Loucy (cell line): ENCODE data around the gene CCDC167.

Source experiments
- H2AFZ ChIP-seq: fragments of 200-600 bp; sonication (generic); 2 replicates; pipeline ENCODE4 v1.6.0; 2016; ENCODE audit warnings: antibody characterized with exemption, mild to moderate bottlenecking, low read length, moderate library complexity
- H3F3A ChIP-seq: fragments of 200-600 bp; 2 replicates; pipeline ENCODE4 v1.6.0; 2016; ENCODE audit warnings: antibody characterized with exemption, low read depth, mild to moderate bottlenecking
- H3K27me3 ChIP-seq: fragments of 200-600 bp; sonication (generic); 2 replicates; pipeline ENCODE4 v1.6.1; 2014; ENCODE audit warnings: low read length, mild to moderate bottlenecking; ENCODE audit not compliant: insufficient read depth, poor library complexity, severe bottlenecking
- H3K36me3 ChIP-seq: fragments of 200-600 bp; sonication (generic); 2 replicates; pipeline ENCODE4 v1.6.1; 2016; ENCODE audit warnings: low read length; ENCODE audit not compliant: insufficient read depth
- H3K4me1 ChIP-seq: fragments of 200-600 bp; sonication (generic); 2 replicates; pipeline ENCODE4 v1.5.1; 2014; ENCODE audit warnings: low read length, mild to moderate bottlenecking; ENCODE audit not compliant: insufficient read depth, poor library complexity, severe bottlenecking
- H3K4me2 ChIP-seq: fragments of 200-600 bp; sonication (generic); 2 replicates; pipeline ENCODE4 v1.6.0; 2014; ENCODE audit warnings: antibody characterized with exemption, low read length, low read depth, mild to moderate bottlenecking; ENCODE audit not compliant: poor library complexity, severe bottlenecking
- H3K4me3 ChIP-seq: fragments of 200-600 bp; sonication (generic); 2 replicates; pipeline ENCODE4 v1.5.1; 2014; ENCODE audit warnings: low read length, mild to moderate bottlenecking, mixed read lengths; ENCODE audit not compliant: poor library complexity, severe bottlenecking
- H3K79me2 ChIP-seq: fragments of 200-600 bp; sonication (generic); 2 replicates; pipeline ENCODE4 v1.6.1; 2014; ENCODE audit warnings: low read length; ENCODE audit not compliant: insufficient read depth
- H3K9ac ChIP-seq: fragments of 200-600 bp; sonication (generic); 2 replicates; pipeline ENCODE4 v1.6.0; 2014; ENCODE audit warnings: mild to moderate bottlenecking, low read depth, low read length, moderate library complexity; ENCODE audit not compliant: poor library complexity, severe bottlenecking
- H3K9me2 ChIP-seq: fragments of 200-600 bp; sonication (generic); replicated peaks from 2 replicates; pipeline ENCODE4 v1.6.1; 2016; ENCODE audit warnings: low read depth, low read length, mixed read lengths
- H3K9me3 ChIP-seq: fragments of 200-600 bp; sonication (generic); 2 replicates; pipeline ENCODE4 v1.6.1; 2014; ENCODE audit warnings: mild to moderate bottlenecking, antibody characterized with exemption, low read length, low read depth; ENCODE audit not compliant: insufficient read depth
- H4K20me1 ChIP-seq: fragments of 200-600 bp; sonication (generic); 2 replicates; pipeline ENCODE4 v1.6.0; 2014; ENCODE audit warnings: antibody characterized with exemption, low read length, mild to moderate bottlenecking; ENCODE audit not compliant: insufficient read depth, poor library complexity, severe bottlenecking
- CTCF ChIP-seq: fragments of 200-600 bp; sonication (generic); conservative IDR thresholded peaks from 2 replicates; pipeline ENCODE4 v1.5.1; 2014; ENCODE audit warnings: mild to moderate bottlenecking, antibody characterized with exemption, low read length
- EZH2phosphoT487 ChIP-seq: fragments of 200-600 bp; IDR thresholded peaks from 2 replicates; pipeline ENCODE4 v1.6.1; 2018; ENCODE audit warnings: antibody characterized with exemption, mild to moderate bottlenecking, moderate library complexity, borderline replicate concordance

The CCDC167 gene

GRCh38 chr6:37454420-37455140 is 45.1 kb downstream of the CCDC167 start:
- Histone ChIP-seq H3K9ac (no peak overlapping the region), H3K4me3 (no peak overlapping the region), H2AFZ (no peak overlapping the region), H3K9me3 (no peaks in the 10 kb centered on the region), H3F3A (no peaks in the 10 kb centered on the region), H3K4me2 (no peak overlapping the region), H4K20me1 (no peaks in the 10 kb centered on the region), H3K36me3 (peaks cover 86% of the 10 kb centered on the region), H3K79me2 (no peaks in the 10 kb centered on the region), H3K9me2 (no peaks in the 10 kb centered on the region), H3K4me1 (no peaks in the 10 kb centered on the region), H3K27me3 (no peaks in the 10 kb centered on the region)
- no peak for TF ChIP-seq EZH2phosphoT487
- no peak for TF ChIP-seq CTCF

DNA sequence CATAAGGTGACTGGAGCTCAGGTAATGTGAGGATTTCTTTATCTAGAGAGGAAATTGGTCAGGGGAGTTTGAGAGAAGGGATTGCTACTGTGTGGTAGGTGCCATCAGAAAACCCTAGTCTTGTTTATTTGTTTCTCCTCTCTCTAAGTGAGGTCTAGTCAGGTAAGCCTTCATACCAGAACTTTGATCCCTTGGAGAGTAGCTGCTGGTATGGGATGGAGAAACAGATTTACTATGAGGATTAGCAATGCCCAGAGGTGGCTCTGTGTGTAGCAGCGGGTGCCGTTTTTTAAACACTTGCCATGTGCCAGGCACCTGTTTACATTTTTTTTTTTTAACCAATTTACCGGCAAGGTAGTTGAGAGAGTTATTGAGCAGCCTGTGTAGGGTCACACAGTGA is 47.2 kb downstream of the CCDC167 start:
- no peaks in the 10 kb centered on the region for H3F3A ChIP-seq
- no peaks in the 10 kb centered on the region for H3K27me3 ChIP-seq
- no peaks in the 10 kb centered on the region for H3K9me3 ChIP-seq
- H3K4me3 ChIP-seq = no peak overlapping the region
- no peak overlapping the region for H2AFZ ChIP-seq
- no peak overlapping the region for H3K4me2 ChIP-seq
- no peaks in the 10 kb centered on the region for H3K4me1 ChIP-seq
- H3K9me2 ChIP-seq = no peaks in the 10 kb centered on the region
- no peaks in the 10 kb centered on the region for H4K20me1 ChIP-seq
- H3K9ac ChIP-seq = no peak overlapping the region
- H3K36me3 ChIP-seq = peaks cover 91% of the 10 kb centered on the region
- no peaks in the 10 kb centered on the region for H3K79me2 ChIP-seq
- no peak for TF ChIP-seq EZH2phosphoT487
- TF ChIP-seq CTCF = no peak

GRCh38 chr6:37451441-37452193 is 48.1 kb downstream of the CCDC167 start:
- no peaks in the 10 kb centered on the region for H3K4me1 ChIP-seq
- H3K9me3 ChIP-seq = no peaks in the 10 kb centered on the region
- H3K27me3 ChIP-seq = no peaks in the 10 kb centered on the region
- H3F3A ChIP-seq = no peaks in the 10 kb centered on the region
- H2AFZ ChIP-seq = no peak overlapping the region
- no peak overlapping the region for H3K9ac ChIP-seq
- no peak overlapping the region for H3K4me2 ChIP-seq
- no peak overlapping the region for H3K4me3 ChIP-seq
- H3K9me2 ChIP-seq = no peaks in the 10 kb centered on the region
- no peaks in the 10 kb centered on the region for H3K79me2 ChIP-seq
- no peak for TF ChIP-seq EZH2phosphoT487
- no peak for TF ChIP-seq CTCF
- H3K36me3 ChIP-seq = peaks cover 96% of the 10 kb centered on the region
- H4K20me1 ChIP-seq = no peaks in the 10 kb centered on the region
